Mesodermal cell (in vitro differentiated cells): Measurements from ENCODE around the gene HOXB1.
A peak's percentile ranks its signal among the peaks of the same experiment; 100 is the strongest.

Experiments
- H3K27ac ChIP-seq: 2 replicates; pipeline ENCODE4 v1.7.0; 2013; ENCODE audit warnings: mild to moderate bottlenecking, low read depth, low read length, moderate library complexity; ENCODE audit not compliant: severe bottlenecking
- H3K36me3 ChIP-seq: 2 replicates; pipeline ENCODE4 v1.7.1; 2013; ENCODE audit warnings: mild to moderate bottlenecking, low read length, moderate library complexity; ENCODE audit not compliant: control insufficient read depth, insufficient read depth
- H3K4me1 ChIP-seq: one replicate; pipeline ENCODE4 v1.7.1; 2013; ENCODE audit warnings: mild to moderate bottlenecking, low read length; ENCODE audit not compliant: insufficient read depth, control insufficient read depth, poor library complexity, severe bottlenecking
- H3K4me3 ChIP-seq: 2 replicates; pipeline ENCODE4 v1.7.0; 2013; ENCODE audit warnings: low read length, control low read depth, mild to moderate bottlenecking; ENCODE audit not compliant: insufficient read depth, poor library complexity, severe bottlenecking; ENCODE audit errors: extremely low read depth
- H3K9me3 ChIP-seq: 2 replicates; pipeline ENCODE4 v1.7.1; 2013; ENCODE audit warnings: mild to moderate bottlenecking, low read length, moderate library complexity; ENCODE audit not compliant: control insufficient read depth
- WGBS, 2 experiments: methylation state at CpG; one replicate each; pipeline ENCODE4 v1.1.5; 2013; ENCODE audit warnings: missing lambda C conversion rate in 2 of 2; ENCODE audit not compliant: insufficient coverage in 2 of 2; 5-methylcytosine and 5-hydroxymethylcytosine counted together

HOXB1 gene

GRCh38 chr17:48552466-48553189 lies 21.8 kb upstream of the HOXB1 start:
- Histone ChIP-seq H3K9me3 (no peaks in the 10 kb centered on the region), H3K4me3 (peak overlapping the region; percentile 2), H3K4me1 (peaks cover 52% of the 10 kb centered on the region), H3K36me3 (peaks cover 13% of the 10 kb centered on the region), H3K27ac (peak overlapping the region; percentile 73)
- 0 to 13% methylated on average over 1 to 2 of the region's 11 CpGs for WGBS, 2 experiments

DNA sequence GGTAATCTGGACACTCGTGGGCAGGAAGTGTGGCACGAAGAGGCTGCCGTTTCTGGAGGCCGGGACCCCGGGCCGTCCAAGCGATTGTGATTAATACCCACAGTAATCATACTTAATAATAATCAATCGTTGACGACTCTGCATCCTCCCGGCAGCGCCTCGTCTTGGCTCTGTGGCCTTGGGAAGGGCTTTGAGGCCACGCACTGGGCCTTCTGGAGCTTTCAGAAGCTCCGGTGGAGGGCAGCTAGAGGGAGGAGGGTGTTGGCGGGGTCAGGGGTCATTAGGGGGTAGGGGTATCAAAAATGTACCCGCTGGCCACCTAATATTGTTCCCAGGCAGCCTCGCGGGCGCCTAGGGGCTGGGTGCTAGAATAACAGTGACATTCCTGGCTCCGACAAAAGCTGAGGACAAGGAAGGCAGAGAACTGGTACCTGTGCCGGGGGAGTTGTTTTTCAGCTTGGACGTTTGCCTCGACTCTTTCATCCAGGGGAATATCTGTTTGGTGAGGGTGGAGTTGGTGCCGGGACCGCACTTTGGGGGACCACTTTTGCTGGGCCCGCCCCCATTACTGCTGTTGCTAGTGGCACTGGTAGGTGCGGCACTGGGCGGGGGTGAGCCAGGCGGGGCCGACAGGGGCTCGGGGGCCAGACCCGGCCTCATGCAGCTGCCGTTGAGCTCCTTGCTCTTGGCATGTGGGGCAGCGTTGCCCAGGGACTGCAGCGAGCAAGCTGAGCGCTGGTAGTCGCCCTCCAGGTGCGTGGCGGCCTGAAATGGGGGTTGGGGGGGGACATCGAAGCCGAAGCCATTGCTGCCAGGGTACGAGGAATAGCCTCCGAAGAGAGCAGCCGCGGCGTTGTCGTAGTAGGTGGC lies 21.0 kb upstream of the HOXB1 start:
- Histone ChIP-seq H3K4me3 (peak overlapping the region; percentile 2), H3K4me1 (peaks cover 52% of the 10 kb centered on the region), H3K9me3 (no peaks in the 10 kb centered on the region), H3K27ac (peak overlapping the region; percentile 73), H3K36me3 (peaks cover 13% of the 10 kb centered on the region)
- WGBS, 2 experiments = 20% methylated on average over 25 to 44 of the region's 47 CpGs

- 18 to 21% methylated on average over 8 to 10 of the region's 19 CpGs for WGBS, 2 experiments
- Histone ChIP-seq H3K9me3 (no peaks in the 10 kb centered on the region), H3K36me3 (peaks cover 13% of the 10 kb centered on the region), H3K4me3 (no peak overlapping the region), H3K27ac (peak overlapping the region; percentile 73), H3K4me1 (peaks cover 54% of the 10 kb centered on the region)
These were observed 20.4 kb upstream of the HOXB1 start for GRCh38 chr17:48551214-48551555.

DNA sequence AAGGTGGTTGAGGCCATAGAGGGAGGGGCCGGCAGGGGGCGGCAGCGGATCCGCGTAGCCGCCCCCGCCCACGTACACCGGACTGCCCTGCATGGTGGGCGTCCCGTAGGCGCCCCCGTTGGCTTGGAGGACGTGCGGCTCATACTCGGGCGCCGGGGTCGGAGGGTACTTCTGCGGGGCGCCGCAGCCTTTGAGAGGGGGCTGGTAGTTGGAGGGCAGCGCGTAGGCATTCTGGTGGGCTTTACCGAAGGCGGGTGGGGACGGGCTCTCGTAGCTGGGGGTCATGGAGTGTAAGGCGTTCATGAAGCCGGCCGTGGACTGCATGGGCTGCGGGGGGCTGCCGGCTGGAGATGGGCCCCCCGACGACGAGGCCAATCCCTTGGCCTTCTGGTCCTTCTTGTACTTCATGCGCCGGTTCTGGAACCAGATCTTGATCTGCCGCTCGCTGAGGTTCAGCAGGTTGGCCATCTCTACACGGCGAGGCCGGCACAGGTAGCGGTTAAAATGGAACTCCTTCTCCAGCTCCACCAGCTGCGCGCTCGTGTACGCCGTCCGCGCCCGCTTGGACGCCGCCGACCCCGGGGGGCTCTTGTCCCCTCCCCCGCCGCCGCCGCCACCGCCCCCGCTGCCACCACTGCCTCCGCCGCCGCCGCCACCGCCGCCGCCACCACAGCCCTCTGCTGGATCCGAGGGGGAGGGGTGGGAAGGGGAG lies 19.8 kb upstream of the HOXB1 start:
- no peaks in the 10 kb centered on the region for H3K9me3 ChIP-seq
- H3K27ac ChIP-seq = peak overlapping the region; percentile 73
- H3K4me3 ChIP-seq = peak overlapping the region; percentile 16
- peaks cover 54% of the 10 kb centered on the region for H3K4me1 ChIP-seq
- WGBS, 2 experiments = 8 to 11% methylated on average over 28 to 42 of the region's 70 CpGs
- peaks cover 13% of the 10 kb centered on the region for H3K36me3 ChIP-seq

GRCh38 chr17:48549914-48550501 lies 19.2 kb upstream of the HOXB1 start:
- H3K9me3 ChIP-seq = no peaks in the 10 kb centered on the region
- H3K27ac ChIP-seq = peak overlapping the region; percentile 73
- H3K4me3 ChIP-seq = no peak overlapping the region
- peaks cover 13% of the 10 kb centered on the region for H3K36me3 ChIP-seq
- WGBS, 2 experiments = 25 to 35% methylated on average over 3 to 6 of the region's 18 CpGs
- peaks cover 61% of the 10 kb centered on the region for H3K4me1 ChIP-seq

- WGBS, 2 experiments = 20% methylated on average over 2 of the region's 3 CpGs; no CpG with 5 or more reads in 1 of the 2 experiments
- Histone ChIP-seq H3K9me3 (no peaks in the 10 kb centered on the region), H3K4me3 (no peak overlapping the region), H3K27ac (peak overlapping the region; percentile 11), H3K4me1 (peaks cover 64% of the 10 kb centered on the region), H3K36me3 (peaks cover 13% of the 10 kb centered on the region)
These were observed 18.4 kb upstream of the HOXB1 start for GRCh38 chr17:48549281-48549630.

DNA sequence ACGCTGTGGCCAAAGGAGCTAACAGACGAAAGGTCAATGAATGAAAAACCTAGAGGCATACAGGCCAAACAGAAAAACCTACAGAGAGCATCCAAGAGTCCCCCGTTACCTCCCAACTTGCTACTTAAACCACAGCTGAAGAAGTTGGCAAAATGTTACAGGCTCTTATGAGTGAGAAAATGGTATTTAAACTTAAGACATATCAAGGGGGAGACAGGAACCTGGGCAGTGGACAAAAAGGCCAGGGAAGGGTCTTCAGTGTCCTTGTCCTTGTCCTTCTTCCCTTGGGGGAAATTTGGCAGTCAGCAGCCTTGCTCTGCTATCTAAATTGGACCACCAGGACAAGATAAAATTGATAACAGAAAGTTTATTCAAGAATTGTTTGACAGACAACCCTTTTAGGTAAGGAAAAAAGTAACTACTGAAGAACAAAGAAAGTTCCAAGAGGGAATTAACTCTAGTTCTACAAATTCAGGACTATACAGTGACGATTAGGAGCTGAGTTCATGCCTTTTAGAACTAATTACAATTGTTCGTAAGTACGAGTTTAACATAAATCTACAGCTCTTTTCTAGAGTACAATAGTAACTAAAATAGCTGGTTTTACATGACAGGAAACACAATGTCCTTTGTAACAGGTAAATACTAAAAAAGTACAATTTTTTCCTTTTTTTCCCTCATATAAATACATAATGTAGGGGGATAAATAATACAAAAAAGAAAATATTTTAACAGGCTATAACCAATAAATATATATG lies 17.9 kb upstream of the HOXB1 start:
- H3K9me3 ChIP-seq = no peaks in the 10 kb centered on the region
- WGBS, 2 experiments = 14% methylated on average over 2 of the region's 6 CpGs; no CpG with 5 or more reads in 1 of the 2 experiments
- H3K4me1 ChIP-seq = peaks cover 64% of the 10 kb centered on the region
- H3K4me3 ChIP-seq = no peak overlapping the region
- H3K27ac ChIP-seq = peak overlapping the region; percentile 95
- peaks cover 13% of the 10 kb centered on the region for H3K36me3 ChIP-seq

DNA sequence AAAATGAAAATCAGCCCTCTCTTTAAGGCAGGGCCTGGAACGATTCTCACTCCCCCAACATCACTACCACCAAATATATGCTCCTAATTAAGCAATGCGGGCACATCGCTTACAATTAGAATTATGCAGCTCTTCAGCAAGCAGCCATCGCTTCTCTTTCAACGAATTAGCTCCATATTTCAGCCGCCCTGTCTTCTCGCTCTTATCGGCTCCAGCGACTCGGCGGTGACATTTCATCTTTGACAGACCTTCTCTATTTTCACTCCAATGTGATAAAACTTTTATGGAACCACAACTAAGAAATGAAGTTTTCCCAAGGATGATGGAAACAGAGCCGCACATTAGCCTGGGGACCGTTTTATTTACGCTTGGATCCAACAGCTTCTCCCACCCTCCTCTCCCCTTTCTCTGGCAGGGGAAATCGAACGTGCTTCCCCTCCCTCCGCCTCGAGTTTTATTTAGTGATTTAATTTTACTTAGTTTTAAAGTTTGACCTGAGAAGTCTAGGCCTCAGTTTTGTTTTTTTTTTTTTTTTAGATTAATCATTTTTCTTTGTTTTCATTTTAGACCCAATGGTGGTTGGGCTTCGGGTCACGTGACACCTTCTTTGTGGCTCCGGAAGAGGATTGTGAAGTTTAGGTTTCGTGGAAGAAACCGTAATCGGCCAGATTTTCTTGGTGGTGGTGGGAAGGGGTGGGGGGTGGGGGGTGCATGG lies 17.2 kb upstream of the HOXB1 start:
- peak overlapping the region; percentile 95 for H3K27ac ChIP-seq

DNA sequence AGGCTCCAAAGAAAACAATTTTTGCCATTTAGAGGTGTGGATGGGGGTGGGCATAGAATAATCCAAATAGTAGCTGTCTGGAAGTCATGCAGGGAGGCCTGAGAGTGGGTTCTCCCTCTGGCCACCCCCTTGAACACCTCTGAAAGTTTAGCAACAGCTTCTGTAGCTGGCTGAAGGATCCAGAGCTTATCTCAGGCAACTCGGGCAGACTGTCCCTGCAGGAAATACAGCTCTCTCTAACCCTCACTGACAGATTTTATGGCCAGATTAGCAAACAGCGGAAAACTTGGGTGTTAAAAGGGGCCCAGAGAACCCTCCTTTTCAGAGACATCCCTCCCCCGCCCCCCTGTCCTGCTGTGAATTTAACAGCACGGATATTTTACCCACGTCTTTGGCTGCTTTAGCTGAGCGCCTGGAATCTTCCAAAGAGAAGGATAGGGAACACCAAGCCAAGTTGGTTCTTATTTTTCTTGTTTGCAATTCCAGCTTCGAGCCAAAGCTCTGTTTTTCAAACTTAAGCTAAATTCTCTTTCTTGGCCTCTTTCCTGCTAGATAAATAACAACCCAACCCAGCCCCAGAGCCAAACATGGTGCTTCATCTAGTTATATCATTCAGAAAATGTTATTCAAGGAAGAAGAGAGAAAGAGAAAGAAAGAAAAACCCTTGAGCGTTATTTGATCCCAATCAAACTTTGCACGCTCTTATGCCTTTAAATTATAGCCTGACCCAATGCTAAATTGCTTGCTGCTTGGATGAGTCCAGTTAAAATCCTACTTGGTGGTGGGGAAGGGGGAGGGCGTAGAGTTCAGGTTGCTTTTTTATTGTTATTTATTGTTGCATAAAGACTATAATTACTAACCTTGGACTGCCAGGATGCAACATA lies 16.4 kb upstream of the HOXB1 start:
- H3K27ac ChIP-seq = peak overlapping the region; percentile 95
- 0 to 7% methylated on average over 4 to 6 of the region's 10 CpGs for WGBS, 2 experiments
- peaks cover 56% of the 10 kb centered on the region for H3K4me1 ChIP-seq
- peaks cover 14% of the 10 kb centered on the region for H3K36me3 ChIP-seq
- peak overlapping the region; percentile 30 for H3K4me3 ChIP-seq
- no peaks in the 10 kb centered on the region for H3K9me3 ChIP-seq

More for the DNA sequence above, 17.2 kb upstream of the HOXB1 start:
- H3K36me3 ChIP-seq = peaks cover 10% of the 10 kb centered on the region
- H3K4me1 ChIP-seq = peaks cover 60% of the 10 kb centered on the region
- WGBS, 2 experiments = 42 to 43% methylated on average over 14 to 19 of the region's 24 CpGs
- peak overlapping the region; percentile 30 for H3K4me3 ChIP-seq
- no peaks in the 10 kb centered on the region for H3K9me3 ChIP-seq
